Measurements from ENCODE around the gene TMEM151A. TPM values are rescaled to one million over a fixed set of nuclear protein-coding genes. Genes with fewer than 3 reads are reported as not detected.
A peak's percentile ranks its signal among the peaks of the same experiment; 100 is the strongest.
"Not testable (repeated sequence)": the region's sequence is repeated elsewhere in the genome, so short reads cannot be mapped to it uniquely, and the experiment has no call there.

Gene TMEM151A
- total RNA-seq, result under 0.01 TPM in 1 of 2 replicates, not detected in the other

DNA sequence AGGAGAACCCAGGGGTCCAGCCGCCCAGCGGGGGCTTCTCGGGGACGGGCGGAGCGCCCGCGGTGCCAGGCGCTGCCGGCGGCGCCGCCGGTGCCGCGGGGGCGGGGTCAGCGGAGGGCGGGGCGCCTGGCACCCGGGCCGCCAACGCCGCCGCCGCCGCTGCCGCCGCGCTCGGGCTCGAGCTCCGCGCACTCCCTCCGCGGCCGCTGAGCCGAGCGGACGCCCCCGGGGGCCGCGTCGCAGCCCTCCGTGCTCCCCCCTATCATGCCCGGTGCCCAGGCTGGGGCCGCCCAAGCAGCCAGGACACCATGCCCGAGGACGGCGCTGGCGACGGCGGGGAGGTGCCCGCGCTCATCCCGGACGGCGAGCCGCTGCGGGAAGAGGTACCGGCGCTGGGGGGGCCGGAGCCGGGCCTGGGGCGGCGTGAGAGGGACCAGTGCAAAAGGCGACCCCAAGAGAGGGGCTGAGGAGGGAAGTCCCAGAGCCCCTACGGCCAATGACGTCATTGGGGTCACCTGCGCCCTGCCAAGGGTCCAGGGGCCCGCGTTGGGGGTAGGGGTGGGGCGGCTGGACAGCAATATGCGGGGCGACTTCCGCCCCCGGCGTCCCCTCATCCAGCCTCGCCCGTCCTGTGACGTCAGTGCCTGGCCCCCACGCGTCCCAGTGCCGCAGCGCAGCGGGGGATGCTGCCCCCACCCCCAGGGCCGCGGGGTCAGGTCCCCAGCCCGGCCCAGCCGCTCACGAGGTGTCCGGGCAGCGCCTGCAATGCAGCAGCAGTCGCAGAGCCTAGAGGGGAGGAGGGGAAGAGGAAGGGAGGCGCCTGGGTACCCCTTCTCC, at the start of gene TMEM151A:
TSS of gene TMEM151A (plus strand) at position 189 of the 837 bp plus-strand sequence. CDS start at position 309, 120 bp downstream.
- no peak for DNase-seq (ENCODE audit: low read depth in 2 of 2)

- DNase-seq (ENCODE audit: low read depth in 2 of 2), result no peak
Measured at GRCh38 chr11:66242095-66242765, 49.5 kb upstream of the TMEM151A start.

DNA sequence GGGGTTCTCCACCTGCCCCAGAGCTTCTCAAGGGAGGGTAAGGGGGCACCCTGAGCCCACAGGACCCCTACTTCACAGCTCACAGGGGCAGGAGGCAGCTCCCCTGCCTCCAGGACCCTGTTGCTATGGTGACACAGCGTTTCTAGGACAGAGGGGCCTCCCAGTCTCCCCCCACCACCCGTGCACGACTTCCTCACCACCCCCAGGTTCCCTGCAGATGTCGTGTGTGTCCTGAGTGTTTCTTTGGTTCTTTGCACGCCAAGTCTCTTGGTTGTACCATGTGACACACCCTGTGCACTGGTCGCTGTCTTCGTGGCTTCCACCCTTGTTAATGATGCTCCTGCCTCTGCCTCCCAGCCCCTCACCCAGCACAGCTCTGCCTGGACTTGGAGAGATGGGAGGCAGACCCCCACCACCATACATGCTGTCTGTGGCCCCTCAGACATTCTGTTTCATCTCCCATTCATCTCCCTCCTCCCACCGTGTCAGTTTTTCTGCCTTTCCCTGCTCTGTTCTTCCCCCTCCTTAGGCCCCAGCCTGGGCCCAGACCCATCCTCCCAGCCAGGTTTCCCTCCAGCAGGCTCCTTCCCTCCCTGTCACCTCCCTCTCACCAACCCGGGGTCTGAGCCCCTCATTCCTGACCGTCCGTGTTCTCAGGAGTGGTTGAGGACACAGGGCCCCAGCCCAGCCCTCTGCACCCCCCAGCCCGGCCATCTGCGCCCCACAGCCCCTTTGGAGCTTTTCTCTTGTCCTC, 47.7 kb upstream of the TMEM151A start:
- DNase-seq (ENCODE audit: low read depth in 2 of 2), result no peak

DNA sequence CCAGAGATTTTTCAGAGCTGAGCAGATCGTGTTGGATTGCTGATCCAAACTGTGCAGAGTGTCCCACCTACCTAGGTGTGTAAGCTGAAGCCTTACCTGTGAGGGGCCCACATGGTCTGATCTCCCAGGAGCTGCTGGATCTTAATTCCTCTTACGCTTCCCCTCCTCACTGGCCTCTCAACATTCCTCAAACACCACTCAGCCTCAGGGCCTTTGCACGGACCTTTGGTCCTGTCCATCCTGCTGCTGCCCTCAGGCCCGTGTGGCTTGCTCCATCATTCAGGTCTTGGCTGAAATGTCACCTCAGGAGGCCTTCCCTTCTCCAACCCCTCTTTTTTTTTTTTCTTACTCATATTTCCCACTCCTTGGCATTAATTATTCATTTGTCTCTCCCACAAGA, 44.4 kb upstream of the TMEM151A start:
- DNase-seq (ENCODE audit: low read depth in 2 of 2), result no peak

- no peak for DNase-seq (ENCODE audit: low read depth in 2 of 2)
Measured at GRCh38 chr11:66247801-66248200, 43.9 kb upstream of the TMEM151A start.

- no peak for DNase-seq (ENCODE audit: low read depth in 2 of 2)
Measured at GRCh38 chr11:66248903-66249302, 42.8 kb upstream of the TMEM151A start.

DNA sequence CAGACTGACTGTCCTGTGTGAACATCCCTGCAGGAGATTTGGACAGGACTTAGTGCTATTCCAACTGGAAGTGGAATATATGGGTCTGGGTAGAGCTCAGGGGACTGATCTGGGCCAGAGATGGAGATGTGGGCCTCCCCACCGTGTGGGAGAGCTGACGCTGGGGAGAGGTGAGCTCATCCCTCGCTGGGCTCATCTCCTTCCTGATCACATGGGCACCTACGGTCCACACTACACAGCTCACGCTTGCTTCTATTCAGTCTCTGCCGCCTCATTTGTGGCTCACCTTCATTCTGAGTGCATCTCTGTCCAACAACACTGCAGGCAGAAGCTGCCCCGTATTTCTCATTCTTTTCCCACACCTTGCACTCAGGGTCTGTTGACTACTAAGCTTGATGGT, 39.9 kb upstream of the TMEM151A start:
- DNase-seq (ENCODE audit: low read depth in 2 of 2), result peak in 1 of 2 donors; percentile 20

DNA sequence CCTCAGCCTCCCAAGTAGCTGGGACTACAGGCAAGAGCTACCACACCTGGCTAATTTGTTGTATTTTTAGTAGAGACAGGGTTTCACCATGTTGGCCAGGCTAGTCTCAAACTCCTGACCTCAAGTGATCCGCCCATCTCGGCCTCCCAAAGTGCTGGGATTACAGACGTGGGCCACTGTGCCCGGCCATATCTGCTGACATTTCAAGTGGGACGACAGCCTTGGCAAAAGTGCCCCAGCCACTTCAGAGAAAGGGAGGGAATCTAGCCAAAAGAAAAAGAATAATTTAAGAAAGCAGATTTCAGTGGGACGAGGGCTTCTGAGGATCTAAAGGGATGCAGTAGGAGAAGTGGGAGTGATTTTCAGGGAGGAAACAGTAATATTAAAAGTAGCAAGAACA, 38.6 kb upstream of the TMEM151A start:
- DNase-seq (ENCODE audit: low read depth in 2 of 2), result not testable (repeated sequence)

DNA sequence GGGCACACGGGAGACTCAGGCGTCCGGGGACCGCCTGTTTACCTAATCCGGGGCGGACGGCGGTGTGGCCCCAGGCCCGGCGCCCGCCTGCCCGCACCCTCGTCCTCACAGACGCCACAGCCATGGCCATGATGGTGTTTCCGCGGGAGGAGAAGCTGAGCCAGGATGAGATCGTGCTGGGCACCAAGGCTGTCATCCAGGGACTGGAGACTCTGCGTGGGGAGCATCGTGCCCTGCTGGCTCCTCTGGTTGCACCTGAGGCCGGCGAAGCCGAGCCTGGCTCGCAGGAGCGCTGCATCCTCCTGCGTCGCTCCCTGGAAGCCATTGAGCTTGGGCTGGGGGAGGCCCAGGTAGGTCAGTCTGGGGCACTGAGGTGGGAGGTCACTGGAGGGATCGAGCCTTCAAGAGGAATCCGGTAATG, 33.2 kb upstream of the TMEM151A start:
- no peak for DNase-seq (ENCODE audit: low read depth in 2 of 2)

DNA sequence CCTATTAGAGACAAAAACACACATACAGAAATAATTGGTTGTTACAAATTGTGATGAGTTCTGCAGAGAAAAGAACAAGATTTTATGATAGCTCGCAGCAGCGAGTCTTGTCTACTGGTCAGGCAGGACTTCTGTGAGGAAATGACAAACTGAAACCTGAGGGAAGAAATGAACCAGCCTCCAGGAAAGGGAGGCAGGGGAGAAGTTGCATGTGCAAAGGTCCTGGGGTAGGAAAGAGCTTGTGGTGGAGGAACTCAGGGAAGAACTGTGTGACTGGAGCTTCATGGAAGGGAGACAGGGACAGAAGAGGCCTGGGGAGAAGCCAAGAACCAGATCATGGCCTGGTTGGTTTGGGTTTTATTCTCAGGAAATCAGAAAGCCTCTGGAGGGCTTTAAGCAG, 32.5 kb upstream of the TMEM151A start:
- no peak for DNase-seq (ENCODE audit: low read depth in 2 of 2)

DNA sequence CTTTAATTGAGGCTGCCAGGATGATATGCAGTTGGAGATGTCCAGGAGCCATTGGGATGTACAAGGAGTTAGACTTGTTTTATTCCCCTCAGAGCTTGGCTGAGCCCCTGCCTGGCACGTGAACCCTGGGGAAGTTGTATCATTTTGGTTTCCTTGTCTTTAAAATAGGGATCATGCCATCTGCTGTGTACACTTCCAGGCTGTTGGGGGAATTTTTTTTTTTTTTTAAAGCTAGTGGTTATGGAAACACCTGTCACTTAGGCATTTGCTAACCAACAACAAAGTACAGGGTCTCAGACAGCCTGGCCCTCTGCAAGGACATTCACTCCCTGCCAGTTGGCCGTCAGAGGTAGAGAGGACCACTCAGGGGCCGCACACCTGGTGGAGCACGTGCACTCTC, 31.7 kb upstream of the TMEM151A start:
- no peak for DNase-seq (ENCODE audit: low read depth in 2 of 2)

DNA sequence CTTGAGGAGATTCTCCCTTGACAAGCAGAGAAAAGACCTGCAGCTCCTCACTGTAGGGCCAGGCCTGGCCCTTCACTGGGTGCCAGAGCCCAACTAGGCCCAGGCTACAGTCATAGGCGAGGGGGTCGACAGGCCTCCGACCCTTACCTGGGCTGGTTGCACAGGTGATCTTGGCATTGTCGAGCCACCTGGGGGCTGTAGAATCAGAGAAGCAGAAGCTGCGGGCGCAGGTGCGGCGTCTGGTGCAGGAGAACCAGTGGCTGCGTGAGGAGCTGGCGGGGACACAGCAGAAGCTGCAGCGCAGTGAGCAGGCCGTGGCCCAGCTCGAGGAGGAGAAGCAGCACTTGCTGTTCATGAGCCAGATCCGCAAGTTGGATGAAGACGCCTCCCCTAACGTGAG, 30.1 kb upstream of the TMEM151A start:
- no peak for DNase-seq (ENCODE audit: low read depth in 2 of 2)

DNA sequence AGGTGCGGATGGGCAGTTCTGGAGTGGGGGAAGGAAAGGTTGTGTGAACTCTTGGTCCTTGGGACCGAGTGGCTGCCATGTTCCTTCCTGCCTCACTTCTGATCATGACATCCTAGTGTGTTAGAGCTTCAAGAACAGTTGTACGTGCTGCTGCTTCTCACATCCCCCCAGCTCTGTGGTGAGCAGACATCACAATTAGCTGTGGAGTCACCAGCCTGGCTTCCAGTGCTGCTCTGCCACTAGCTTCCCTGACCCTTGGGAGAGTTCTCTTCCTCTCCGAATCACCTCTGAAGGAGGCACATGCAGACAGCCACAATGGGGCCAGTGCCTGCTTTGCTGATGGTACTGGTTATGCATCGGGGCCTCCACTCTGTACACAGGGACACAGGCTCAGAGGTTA, 29.5 kb upstream of the TMEM151A start:
- no peak for DNase-seq (ENCODE audit: low read depth in 2 of 2)

DNA sequence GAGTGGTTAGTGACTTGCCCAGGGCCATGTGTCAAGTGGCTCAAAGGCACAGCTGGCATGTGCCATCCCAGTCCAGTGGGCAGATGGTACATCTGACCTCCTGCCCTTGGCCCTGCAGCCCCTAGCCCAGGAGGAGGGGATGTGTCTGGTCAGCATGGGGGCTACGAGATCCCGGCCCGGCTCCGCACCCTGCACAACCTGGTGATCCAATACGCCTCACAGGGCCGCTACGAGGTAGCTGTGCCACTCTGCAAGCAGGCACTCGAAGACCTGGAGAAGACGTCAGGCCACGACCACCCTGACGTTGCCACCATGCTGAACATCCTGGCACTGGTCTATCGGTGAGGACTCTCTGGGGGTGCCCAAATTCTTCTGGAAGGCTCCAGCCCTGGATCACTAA, 29.0 kb upstream of the TMEM151A start:
- no peak for DNase-seq (ENCODE audit: low read depth in 2 of 2)

DNA sequence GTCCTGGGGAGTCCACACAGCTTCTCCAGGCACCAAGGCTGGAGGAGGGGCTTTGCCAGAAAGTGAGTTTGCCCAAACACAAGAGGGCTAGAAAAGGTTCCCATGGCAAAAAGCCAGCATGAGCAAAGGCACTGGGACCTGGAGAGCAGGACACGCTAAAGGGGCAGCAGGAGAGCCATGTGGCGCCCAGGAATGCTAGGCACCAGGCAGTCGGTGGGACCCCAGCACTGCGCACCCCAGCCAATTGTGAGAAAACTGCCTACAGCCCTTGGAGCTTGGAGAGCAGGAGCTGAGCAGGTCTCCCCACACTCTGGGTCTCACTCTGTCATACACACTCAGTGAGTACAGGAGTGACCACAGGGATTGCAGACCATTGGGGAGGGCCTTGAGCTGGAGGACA, 28.5 kb upstream of the TMEM151A start:
- no peak for DNase-seq (ENCODE audit: low read depth in 2 of 2)

DNA sequence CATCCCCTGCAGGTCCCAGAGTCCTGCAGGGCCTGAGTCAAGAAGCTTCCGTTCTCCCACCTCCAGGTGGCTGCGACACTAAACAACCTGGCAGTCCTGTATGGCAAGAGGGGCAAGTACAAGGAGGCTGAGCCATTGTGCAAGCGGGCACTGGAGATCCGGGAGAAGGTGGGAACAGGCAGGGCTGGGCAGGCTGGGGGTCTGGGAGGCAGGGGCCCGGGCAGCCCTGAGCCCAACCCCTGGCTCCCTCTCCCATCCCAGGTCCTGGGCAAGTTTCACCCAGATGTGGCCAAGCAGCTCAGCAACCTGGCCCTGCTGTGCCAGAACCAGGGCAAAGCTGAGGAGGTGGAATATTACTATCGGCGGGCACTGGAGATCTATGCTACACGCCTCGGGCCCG, 27.9 kb upstream of the TMEM151A start:
- no peak for DNase-seq (ENCODE audit: low read depth in 2 of 2)

- DNase-seq (ENCODE audit: low read depth in 2 of 2), result no peak
Measured at GRCh38 chr11:66264383-66264782, 27.3 kb upstream of the TMEM151A start.

DNA sequence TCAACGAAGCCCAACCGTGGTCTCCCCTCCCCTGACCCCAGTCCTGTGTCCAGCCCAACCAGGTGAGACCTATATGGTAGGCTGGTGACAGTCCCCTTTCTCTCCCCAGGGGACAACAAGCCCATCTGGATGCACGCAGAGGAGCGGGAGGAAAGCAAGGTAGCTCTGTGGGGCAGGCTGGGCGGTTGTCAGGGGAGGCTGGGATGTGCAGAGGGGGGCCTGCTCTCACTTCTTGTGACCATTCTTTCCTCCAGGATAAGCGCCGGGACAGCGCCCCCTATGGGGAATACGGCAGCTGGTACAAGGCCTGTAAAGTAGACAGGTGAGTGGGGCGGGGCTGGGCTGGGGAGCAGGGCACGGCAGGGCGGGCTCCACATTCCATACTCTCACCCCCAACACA, 26.8 kb upstream of the TMEM151A start:
- no peak for DNase-seq (ENCODE audit: low read depth in 2 of 2)

DNA sequence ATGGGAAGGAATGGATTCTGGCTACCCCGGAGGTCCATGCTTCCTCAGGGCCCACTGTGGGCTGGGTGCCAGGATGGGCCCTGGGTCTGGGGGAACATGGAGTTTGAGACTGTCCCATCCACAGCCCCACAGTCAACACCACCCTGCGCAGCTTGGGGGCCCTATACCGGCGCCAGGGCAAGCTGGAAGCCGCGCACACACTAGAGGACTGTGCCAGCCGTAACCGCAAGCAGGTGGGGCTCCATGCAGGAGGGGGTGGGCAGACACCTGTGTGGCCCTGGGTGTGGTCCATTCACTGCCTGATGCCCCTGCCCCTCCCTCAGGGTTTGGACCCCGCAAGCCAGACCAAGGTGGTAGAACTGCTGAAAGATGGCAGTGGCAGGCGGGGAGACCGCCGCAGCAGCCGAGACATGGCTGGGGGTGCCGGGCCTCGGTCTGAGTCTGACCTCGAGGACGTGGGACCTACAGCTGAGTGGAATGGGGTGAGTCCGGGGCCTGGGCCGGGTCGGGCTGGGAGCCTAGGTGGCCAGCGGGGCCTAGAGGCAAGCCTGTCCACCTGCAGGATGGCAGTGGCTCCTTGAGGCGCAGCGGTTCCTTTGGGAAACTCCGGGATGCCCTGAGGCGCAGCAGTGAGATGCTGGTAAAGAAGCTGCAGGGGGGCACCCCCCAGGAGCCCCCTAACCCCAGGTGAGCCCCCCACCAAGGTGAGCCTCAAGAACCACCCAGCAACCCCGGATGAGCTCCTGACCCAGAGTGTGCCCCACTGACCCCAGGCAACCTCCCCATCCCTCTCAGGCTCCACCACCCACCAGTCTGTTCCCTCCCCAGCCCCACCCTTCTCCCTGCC, 25.9 kb upstream of the TMEM151A start:
- DNase-seq (ENCODE audit: low read depth in 2 of 2), result no peak

- no peak for DNase-seq (ENCODE audit: low read depth in 2 of 2)
Measured at GRCh38 chr11:66266378-66267038, 25.2 kb upstream of the TMEM151A start.

DNA sequence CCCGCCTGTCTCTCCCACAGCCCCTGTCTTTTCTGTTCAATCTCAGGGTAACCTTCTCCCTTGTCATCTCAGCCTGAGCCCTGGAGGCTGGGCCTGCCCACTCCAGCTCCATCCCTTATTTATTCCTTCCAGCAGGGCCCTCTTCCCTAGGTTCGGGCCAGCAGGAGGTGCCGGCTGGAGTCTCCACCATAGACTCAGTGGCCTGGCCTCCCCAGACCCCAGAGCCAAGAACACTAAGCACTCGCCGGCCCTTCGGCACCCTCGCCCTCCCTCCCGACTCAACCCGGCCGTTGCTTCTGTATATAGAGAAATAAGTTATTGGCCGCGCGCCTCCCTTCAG, 24.7 kb upstream of the TMEM151A start:
- DNase-seq (ENCODE audit: low read depth in 2 of 2), result no peak
